ENCODE results near the gene LRP6.

The LRP6 gene

DNA sequence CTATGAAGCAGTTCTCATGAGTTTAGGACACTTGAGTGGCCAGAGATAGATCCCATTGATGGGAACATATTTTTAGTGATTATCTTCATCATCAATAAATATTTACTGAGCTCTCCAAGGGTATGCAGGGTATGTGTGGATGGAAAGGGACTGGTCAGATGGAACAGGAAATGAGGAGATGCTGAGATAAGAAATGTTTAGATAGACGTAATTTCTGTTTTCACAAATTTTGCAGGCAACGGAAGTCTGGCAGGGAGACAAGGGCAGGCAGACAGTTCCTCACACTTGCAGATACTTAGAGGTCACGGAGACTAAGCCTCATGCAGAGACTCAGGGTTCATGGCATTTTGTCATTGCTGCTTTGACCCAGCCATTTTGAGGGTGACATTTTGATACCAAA is 171.8 kb downstream of the LRP6 start:
- H3K27me3 ChIP-seq (ENCODE audit: control insufficient read depth, insufficient read depth, low read length): no peaks in the 10 kb centered on the region
- no peaks in the 10 kb centered on the region for H3K4me1 ChIP-seq (ENCODE audit: control insufficient read depth, insufficient read depth, low read length)
- H3K36me3 ChIP-seq (ENCODE audit: control insufficient read depth, insufficient read depth, low read length): no peaks in the 10 kb centered on the region
- no peaks in the 10 kb centered on the region for H3K9me3 ChIP-seq (ENCODE audit: control insufficient read depth, low read length)
- no peak overlapping the region for H3K4me3 ChIP-seq (ENCODE audit: low read length)
- no peak overlapping the region for H3K9ac ChIP-seq (ENCODE audit: low read length)

DNA sequence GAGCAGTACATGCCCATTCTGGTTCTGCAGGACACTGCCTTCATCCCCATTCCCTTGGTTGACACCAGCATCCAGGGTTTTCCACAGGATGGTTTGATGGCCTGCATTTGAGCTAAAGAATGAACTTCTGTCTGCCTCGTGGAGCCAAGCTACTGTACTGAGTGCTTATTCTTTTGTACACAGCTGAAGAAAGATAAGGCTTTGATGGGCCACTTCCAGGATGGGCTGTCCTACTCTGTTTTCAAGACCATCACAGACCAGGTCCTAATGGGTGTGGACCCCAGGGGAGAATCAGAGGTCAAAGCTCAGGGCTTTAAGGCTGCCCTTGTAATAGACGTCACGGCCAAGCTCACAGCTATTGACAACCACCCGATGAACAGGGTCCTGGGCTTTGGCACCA is 172.4 kb downstream of the LRP6 start:
- Histone ChIP-seq H3K36me3 (ENCODE audit: control insufficient read depth, insufficient read depth, low read length) (no peaks in the 10 kb centered on the region), H3K4me3 (ENCODE audit: low read length) (no peak overlapping the region), H3K27me3 (ENCODE audit: control insufficient read depth, insufficient read depth, low read length) (no peaks in the 10 kb centered on the region), H3K9me3 (ENCODE audit: control insufficient read depth, low read length) (no peaks in the 10 kb centered on the region), H3K4me1 (ENCODE audit: control insufficient read depth, insufficient read depth, low read length) (no peaks in the 10 kb centered on the region), H3K9ac (ENCODE audit: low read length) (no peak overlapping the region)

DNA sequence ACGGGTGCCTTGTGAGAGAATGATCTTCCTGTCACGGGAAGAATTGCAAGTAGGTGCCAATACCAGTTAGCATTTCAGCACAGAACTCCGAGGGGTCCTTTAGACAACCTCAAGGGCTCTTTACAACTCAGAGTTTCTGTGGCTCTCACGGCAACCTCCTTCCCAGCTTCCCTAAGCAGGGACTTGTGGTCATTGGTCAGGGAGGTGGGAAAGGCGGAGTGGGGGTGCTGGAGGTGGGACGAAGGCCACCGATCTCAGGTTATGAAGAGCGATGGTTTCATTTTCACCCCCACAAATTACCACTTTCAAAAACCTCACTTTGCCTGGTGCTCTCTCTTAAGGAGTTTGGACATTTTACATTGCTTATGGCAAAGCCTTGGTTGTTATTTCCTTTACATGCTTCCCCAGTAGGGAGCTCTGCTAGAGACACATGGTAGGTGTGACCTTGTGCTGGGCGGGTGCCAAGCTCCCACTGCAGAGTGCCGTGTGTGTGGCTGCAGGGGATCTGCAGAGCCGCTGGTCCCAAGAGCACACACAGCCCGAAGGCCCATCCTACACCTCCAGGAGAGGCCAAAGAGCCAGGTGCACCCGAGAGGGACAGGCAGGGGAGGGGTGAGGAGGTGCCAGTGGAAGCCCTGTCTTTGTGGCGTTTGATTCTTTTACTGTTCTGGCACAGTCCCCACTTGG is 174.7 kb downstream of the LRP6 start:
- Histone ChIP-seq H3K9me3 (ENCODE audit: control insufficient read depth, low read length) (no peaks in the 10 kb centered on the region), H3K4me1 (ENCODE audit: control insufficient read depth, insufficient read depth, low read length) (no peaks in the 10 kb centered on the region), H3K4me3 (ENCODE audit: low read length) (no peak overlapping the region)

DNA sequence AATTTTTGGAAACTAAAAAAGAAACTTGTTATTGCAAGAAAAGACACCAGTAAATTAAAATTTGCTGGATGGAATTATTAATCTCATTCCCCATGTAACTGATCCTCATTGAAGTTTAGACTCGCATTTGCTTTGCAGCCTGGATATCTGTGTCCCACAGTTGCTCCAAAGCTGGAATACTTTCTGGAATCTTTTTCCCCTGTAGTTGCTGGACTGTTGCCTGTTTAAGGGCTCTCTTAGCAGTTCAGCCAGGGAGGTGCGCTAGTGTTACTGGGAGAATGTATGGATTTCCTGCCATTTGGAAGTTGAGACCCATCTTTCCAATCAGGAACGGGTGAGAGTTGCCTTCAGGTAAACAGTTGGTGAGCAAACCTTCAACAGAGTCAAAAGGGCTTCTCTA is 175.8 kb downstream of the LRP6 start:
- Histone ChIP-seq H3K9ac (ENCODE audit: low read length) (no peak overlapping the region), H3K9me3 (ENCODE audit: control insufficient read depth, low read length) (no peaks in the 10 kb centered on the region), H3K36me3 (ENCODE audit: control insufficient read depth, insufficient read depth, low read length) (peaks cover 7% of the 10 kb centered on the region), H3K4me3 (ENCODE audit: low read length) (no peak overlapping the region), H3K4me1 (ENCODE audit: control insufficient read depth, insufficient read depth, low read length) (no peaks in the 10 kb centered on the region), H3K27me3 (ENCODE audit: control insufficient read depth, insufficient read depth, low read length) (no peaks in the 10 kb centered on the region)

More for the DNA sequence above, 174.7 kb downstream of the LRP6 start:
- Histone ChIP-seq H3K9ac (ENCODE audit: low read length) (no peak overlapping the region), H3K36me3 (ENCODE audit: control insufficient read depth, insufficient read depth, low read length) (peaks cover 4% of the 10 kb centered on the region), H3K27me3 (ENCODE audit: control insufficient read depth, insufficient read depth, low read length) (no peaks in the 10 kb centered on the region)

DNA sequence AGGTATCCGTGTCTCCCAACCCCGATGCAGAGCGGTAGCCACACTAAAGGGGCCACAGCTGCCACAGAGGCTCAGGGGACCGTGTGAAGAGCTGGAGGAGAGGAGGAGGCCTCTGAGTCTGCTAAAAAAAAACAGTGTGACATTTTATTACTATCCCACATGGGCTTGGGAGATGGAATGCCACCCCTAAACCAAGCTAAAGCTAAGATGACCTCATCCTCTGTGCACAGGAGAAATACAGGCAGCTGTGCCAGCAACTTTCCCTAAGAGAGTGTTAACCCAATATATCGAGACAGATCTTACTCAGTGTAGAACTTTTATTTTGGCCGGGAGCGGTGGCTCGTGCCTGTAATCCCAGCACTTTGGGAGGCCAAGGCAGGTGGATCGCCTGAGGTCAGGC is 178.1 kb downstream of the LRP6 start:
- Histone ChIP-seq H3K4me3 (ENCODE audit: low read length) (no peak overlapping the region), H3K27me3 (ENCODE audit: control insufficient read depth, insufficient read depth, low read length) (no peaks in the 10 kb centered on the region), H3K9ac (ENCODE audit: low read length) (no peak overlapping the region), H3K4me1 (ENCODE audit: control insufficient read depth, insufficient read depth, low read length) (no peaks in the 10 kb centered on the region), H3K36me3 (ENCODE audit: control insufficient read depth, insufficient read depth, low read length) (peaks cover 7% of the 10 kb centered on the region), H3K9me3 (ENCODE audit: control insufficient read depth, low read length) (no peaks in the 10 kb centered on the region)

DNA sequence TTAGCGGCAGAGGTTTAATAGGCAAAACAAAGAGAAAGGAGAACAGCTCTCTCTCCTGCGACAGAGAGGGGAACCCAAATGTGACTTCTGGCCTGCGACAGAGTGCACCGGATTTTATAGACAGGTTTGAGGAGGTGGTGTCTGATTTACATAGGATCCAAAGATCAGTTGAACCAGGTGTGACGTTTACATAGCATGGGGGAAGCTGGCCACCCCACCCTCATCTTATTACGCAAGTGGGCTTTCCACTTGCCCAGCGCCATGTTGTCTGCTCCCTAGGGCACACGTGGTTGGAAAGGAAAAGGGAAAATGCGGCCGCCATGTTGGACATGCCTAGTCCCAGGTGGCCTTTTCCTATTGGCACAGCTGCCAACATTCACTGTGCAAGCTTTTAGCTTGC is 178.7 kb downstream of the LRP6 start:
- no peaks in the 10 kb centered on the region for H3K27me3 ChIP-seq (ENCODE audit: control insufficient read depth, insufficient read depth, low read length)
- no peak overlapping the region for H3K9ac ChIP-seq (ENCODE audit: low read length)
- peaks cover 7% of the 10 kb centered on the region for H3K36me3 ChIP-seq (ENCODE audit: control insufficient read depth, insufficient read depth, low read length)
- no peaks in the 10 kb centered on the region for H3K4me1 ChIP-seq (ENCODE audit: control insufficient read depth, insufficient read depth, low read length)
- no peaks in the 10 kb centered on the region for H3K9me3 ChIP-seq (ENCODE audit: control insufficient read depth, low read length)
- H3K4me3 ChIP-seq (ENCODE audit: low read length): no peak overlapping the region

DNA sequence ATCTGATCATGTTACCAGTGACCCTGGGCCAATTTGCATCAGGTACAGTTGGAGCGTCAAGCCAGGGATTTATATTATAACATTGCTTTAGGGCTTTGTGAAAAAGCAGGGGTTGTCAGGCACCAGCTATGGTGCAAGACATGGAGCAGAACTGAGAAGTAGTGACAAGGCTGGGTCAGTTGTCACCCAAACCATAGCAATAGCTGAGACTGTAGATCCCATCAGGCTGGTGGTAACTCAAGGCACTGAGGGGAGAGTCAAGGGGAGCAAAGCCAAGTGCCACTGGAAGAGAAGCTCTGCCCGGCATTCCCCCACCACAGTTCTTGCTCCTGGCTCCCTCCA is 179.2 kb downstream of the LRP6 start:
- no peaks in the 10 kb centered on the region for H3K9me3 ChIP-seq (ENCODE audit: control insufficient read depth, low read length)
- no peaks in the 10 kb centered on the region for H3K27me3 ChIP-seq (ENCODE audit: control insufficient read depth, insufficient read depth, low read length)
- H3K9ac ChIP-seq (ENCODE audit: low read length): no peak overlapping the region
- no peaks in the 10 kb centered on the region for H3K4me1 ChIP-seq (ENCODE audit: control insufficient read depth, insufficient read depth, low read length)
- H3K36me3 ChIP-seq (ENCODE audit: control insufficient read depth, insufficient read depth, low read length): peaks cover 7% of the 10 kb centered on the region
- H3K4me3 ChIP-seq (ENCODE audit: low read length): no peak overlapping the region

DNA sequence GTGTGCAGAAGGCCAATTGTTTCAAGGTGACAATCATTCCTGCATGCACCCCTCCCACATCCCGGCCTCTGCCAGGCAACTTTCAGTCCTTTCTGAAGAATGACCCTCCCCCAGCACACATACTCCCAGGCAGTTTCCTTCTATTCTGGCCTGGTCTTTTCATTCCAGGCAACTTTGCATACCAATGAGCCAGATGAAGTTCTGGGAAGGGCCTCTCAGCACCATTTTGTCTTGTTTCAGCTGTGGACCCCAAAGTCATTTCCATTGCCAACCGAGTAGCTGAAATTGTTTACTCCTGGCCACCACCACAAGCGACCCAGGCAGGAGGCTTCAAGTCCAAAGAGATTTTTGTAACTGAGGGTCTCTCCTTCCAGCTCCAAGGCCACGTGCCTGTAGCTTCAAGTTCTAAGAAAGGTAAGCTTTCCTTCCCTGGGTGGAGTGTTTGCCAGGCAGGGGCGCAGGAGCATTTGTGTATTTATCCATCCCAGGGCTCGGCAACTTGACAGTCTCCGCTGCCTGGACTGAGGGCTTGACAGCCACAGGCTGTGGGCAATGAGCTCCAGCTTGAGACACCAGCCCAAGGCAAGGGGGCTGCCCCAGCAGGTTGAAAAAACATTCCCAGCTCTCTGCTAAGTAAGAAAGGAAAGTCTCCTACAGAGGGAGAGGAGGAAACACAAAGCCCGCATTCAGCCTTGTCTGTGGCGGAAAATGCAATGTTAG is 179.7 kb downstream of the LRP6 start:
- peaks cover 7% of the 10 kb centered on the region for H3K36me3 ChIP-seq (ENCODE audit: control insufficient read depth, insufficient read depth, low read length)
- H3K9ac ChIP-seq (ENCODE audit: low read length): no peak overlapping the region
- no peaks in the 10 kb centered on the region for H3K9me3 ChIP-seq (ENCODE audit: control insufficient read depth, low read length)
- peaks cover 3% of the 10 kb centered on the region for H3K4me1 ChIP-seq (ENCODE audit: control insufficient read depth, insufficient read depth, low read length)
- H3K27me3 ChIP-seq (ENCODE audit: control insufficient read depth, insufficient read depth, low read length): no peaks in the 10 kb centered on the region
- no peak overlapping the region for H3K4me3 ChIP-seq (ENCODE audit: low read length)

DNA sequence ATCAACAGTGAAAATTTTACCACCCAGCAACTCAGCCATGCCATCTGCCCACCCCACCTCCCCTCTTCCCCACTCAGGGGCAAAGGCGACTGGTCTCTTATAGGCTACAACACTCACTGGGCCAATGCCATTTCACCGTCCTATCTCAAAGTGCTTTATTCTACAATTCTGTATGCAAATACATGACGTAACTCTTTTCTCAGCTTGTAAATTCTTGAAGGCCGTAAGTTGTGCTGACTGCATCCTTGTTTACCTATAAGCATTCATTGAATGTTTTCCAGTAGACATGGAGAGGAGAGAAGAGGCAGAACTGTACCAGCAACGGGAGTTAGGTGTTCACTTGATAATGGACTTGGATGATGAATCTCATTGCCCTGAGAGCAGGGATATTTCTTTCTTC is 180.5 kb downstream of the LRP6 start:
- peaks cover 11% of the 10 kb centered on the region for H3K4me1 ChIP-seq (ENCODE audit: control insufficient read depth, insufficient read depth, low read length)
- H3K27me3 ChIP-seq (ENCODE audit: control insufficient read depth, insufficient read depth, low read length): no peaks in the 10 kb centered on the region
- no peak overlapping the region for H3K9ac ChIP-seq (ENCODE audit: low read length)
- peaks cover 7% of the 10 kb centered on the region for H3K36me3 ChIP-seq (ENCODE audit: control insufficient read depth, insufficient read depth, low read length)
- H3K4me3 ChIP-seq (ENCODE audit: low read length): no peak overlapping the region
- H3K9me3 ChIP-seq (ENCODE audit: control insufficient read depth, low read length): no peaks in the 10 kb centered on the region

DNA sequence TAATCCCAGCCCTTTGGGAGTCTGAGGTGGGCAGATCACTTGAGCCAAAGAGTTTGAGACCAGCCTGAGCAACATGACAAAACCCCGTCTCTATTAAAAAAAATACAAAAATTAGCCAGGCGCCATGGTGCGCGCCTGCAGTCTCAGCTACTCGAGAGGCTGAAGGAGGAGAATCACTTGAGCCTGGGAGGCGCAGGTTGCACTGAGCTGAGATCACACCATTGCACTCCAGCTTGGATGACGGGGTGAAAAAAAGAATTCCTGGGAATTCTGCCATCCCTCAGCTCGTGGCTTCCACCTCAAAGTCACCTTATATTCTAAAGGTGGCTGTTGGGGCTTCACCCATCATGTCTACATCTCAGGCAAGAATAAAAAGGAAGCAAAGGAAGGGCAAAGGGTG is 183.2 kb downstream of the LRP6 start:
- peaks cover 13% of the 10 kb centered on the region for H3K4me1 ChIP-seq (ENCODE audit: control insufficient read depth, insufficient read depth, low read length)
- no peaks in the 10 kb centered on the region for H3K27me3 ChIP-seq (ENCODE audit: control insufficient read depth, insufficient read depth, low read length)
- H3K9ac ChIP-seq (ENCODE audit: low read length): no peak overlapping the region
- H3K9me3 ChIP-seq (ENCODE audit: control insufficient read depth, low read length): no peaks in the 10 kb centered on the region
- H3K4me3 ChIP-seq (ENCODE audit: low read length): no peak overlapping the region
- peaks cover 7% of the 10 kb centered on the region for H3K36me3 ChIP-seq (ENCODE audit: control insufficient read depth, insufficient read depth, low read length)

DNA sequence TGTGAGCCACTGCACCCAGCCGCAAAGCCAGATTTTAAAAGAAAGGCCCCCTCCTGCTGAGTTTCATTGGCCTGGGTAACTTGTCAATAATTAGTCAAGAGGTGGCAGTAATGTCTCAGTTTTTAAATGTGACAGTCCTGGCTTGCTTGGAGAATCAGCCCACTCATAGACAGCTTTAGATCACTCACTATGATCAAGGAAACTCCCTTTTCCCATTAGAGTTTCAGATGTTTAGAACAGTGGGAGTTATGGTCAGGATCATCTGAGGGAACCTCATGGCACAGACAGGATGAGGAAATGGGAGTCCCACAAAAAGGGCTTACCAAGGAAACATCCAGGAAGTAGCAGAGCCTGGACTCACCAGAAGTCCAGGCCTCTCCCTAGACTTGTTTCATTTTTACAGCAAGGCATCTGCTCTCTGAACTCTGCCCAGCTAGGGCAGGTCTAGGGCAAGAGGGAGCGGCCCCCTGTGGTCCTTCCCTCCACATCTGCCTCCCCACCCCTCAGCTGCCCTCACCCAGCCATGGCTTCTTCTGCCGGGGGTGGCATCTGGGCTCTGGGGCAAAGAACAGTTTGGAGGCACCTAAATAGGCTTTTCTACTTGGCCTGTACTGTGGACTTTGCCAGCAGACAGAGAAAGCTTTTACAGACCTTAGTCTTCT is 184.9 kb downstream of the LRP6 start:
- H3K27me3 ChIP-seq (ENCODE audit: control insufficient read depth, insufficient read depth, low read length): no peaks in the 10 kb centered on the region
- peaks cover 13% of the 10 kb centered on the region for H3K4me1 ChIP-seq (ENCODE audit: control insufficient read depth, insufficient read depth, low read length)
- H3K36me3 ChIP-seq (ENCODE audit: control insufficient read depth, insufficient read depth, low read length): peaks cover under 1% of the 10 kb centered on the region
- no peak overlapping the region for H3K4me3 ChIP-seq (ENCODE audit: low read length)
- H3K9me3 ChIP-seq (ENCODE audit: control insufficient read depth, low read length): no peaks in the 10 kb centered on the region
- H3K9ac ChIP-seq (ENCODE audit: low read length): peak overlapping the region; percentile 6

DNA sequence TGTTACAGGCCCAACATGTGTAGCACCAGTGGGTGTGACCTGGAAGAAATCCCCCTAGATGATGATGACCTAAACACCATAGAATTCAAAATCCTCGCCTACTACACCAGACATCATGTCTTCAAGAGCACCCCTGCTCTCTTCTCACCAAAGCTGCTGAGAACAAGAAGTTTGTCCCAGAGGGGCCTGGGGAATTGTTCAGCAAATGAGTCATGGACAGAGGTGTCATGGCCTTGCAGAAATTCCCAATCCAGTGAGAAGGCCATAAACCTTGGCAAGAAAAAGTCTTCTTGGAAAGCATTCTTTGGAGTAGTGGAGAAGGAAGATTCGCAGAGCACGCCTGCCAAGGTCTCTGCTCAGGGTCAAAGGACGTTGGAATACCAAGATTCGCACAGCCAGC is 187.6 kb downstream of the LRP6 start:
- Histone ChIP-seq H3K9me3 (ENCODE audit: control insufficient read depth, low read length) (no peaks in the 10 kb centered on the region), H3K27me3 (ENCODE audit: control insufficient read depth, insufficient read depth, low read length) (no peaks in the 10 kb centered on the region), H3K9ac (ENCODE audit: low read length) (no peak overlapping the region)

More for the DNA sequence above, 187.6 kb downstream of the LRP6 start:
- Histone ChIP-seq H3K4me3 (ENCODE audit: low read length) (no peak overlapping the region), H3K36me3 (ENCODE audit: control insufficient read depth, insufficient read depth, low read length) (no peaks in the 10 kb centered on the region), H3K4me1 (ENCODE audit: control insufficient read depth, insufficient read depth, low read length) (peaks cover 13% of the 10 kb centered on the region)
